Mammary epithelial cell (primary cell): ENCODE data around the gene ULK4.

Source experiments
- CTCF ChIP-seq, 2 donors: IDR thresholded peaks in 1 of 2; conservative IDR thresholded peaks in 1 of 2; 2 replicates each; pipeline ENCODE4 v1.5.1; 2011 to 2012; ENCODE audit warnings: inconsistent platforms in 2 of 2, low read length in 2 of 2, mild to moderate bottlenecking in 2 of 2, control low read depth in 1 of 2, low read depth in 1 of 2; ENCODE audit not compliant: insufficient read depth in 1 of 2; ENCODE audit errors: extremely low read depth in 1 of 2
- EZH2 ChIP-seq: IDR thresholded peaks from 2 replicates; pipeline ENCODE4 v1.6.1; 2012; ENCODE audit warnings: low read length, inconsistent platforms, borderline replicate concordance

GRCh38 chr3:41259449-41260062 is 702.3 kb downstream of the ULK4 start:
- TF ChIP-seq CTCF (conservative IDR thresholded peaks at IDR 0.05 in 1 of 2, IDR thresholded peaks at IDR 0.05 in 1 of 2; ENCODE audit: extremely low read depth in 1 of 2, insufficient read depth in 1 of 2, low read depth in 1 of 2, low read length in 2 of 2) (no peak), EZH2 (no peak)
